ENCODE results near the gene LYZL6.

The LYZL6 gene, protein sequence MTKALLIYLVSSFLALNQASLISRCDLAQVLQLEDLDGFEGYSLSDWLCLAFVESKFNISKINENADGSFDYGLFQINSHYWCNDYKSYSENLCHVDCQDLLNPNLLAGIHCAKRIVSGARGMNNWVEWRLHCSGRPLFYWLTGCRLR

DNA sequence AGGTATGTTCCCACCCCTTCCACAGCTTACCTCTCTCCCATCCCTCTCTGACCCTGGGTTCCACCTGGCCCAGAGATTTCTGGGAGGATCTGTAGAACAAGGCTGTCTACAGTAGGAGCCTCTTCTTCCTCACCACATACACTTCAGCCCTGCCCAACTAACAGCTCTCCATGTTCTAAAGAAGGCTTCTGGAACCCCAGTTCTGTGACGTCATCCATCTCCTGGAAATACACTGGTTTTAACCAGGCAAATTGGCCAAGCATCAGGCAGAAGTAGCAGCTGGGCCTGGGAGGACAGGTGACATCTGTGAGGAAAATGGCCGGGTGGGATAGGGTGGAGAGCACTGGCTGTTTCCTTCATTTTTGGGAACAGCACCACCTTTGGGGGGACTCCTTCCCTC lies at the start of gene LYZL6:
LYZL6 (minus strand) TSS at position 177 of the 400 bp plus-strand sequence. CDS start 4,357 bp downstream, outside the sequence.
- DNase-seq (ENCODE audit: extremely low read depth, low read depth), result no peak
- TF ChIP-seq, protein P1, sequence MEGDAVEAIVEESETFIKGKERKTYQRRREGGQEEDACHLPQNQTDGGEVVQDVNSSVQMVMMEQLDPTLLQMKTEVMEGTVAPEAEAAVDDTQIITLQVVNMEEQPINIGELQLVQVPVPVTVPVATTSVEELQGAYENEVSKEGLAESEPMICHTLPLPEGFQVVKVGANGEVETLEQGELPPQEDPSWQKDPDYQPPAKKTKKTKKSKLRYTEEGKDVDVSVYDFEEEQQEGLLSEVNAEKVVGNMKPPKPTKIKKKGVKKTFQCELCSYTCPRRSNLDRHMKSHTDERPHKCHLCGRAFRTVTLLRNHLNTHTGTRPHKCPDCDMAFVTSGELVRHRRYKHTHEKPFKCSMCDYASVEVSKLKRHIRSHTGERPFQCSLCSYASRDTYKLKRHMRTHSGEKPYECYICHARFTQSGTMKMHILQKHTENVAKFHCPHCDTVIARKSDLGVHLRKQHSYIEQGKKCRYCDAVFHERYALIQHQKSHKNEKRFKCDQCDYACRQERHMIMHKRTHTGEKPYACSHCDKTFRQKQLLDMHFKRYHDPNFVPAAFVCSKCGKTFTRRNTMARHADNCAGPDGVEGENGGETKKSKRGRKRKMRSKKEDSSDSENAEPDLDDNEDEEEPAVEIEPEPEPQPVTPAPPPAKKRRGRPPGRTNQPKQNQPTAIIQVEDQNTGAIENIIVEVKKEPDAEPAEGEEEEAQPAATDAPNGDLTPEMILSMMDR (IDR thresholded peaks at IDR 0.05; ENCODE audit: low read depth, low read length), result no peak

DNA sequence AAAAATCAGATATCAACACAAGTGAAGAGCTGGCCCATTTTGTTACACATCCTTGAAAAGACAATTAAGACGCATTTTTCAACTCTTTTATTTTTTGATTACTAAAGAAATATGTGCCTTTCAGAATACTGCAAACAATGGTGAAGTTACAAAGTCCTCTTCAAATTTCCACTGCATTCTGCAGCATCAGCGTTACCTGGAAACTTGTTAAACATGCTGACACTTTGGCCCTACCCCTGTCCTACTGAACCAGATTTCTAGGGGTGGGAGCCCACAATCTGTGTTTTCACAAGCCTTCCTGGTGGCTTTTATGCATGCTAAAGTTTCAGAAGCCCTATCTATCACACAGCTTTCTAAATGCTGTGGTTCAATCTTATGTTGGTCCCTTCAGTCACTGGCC lies 47.6 kb upstream of the LYZL6 start:
- no peak for DNase-seq (ENCODE audit: extremely low read depth, low read depth)
- TF ChIP-seq, protein P1 (IDR thresholded peaks at IDR 0.05; ENCODE audit: low read depth, low read length), result no peak

DNA sequence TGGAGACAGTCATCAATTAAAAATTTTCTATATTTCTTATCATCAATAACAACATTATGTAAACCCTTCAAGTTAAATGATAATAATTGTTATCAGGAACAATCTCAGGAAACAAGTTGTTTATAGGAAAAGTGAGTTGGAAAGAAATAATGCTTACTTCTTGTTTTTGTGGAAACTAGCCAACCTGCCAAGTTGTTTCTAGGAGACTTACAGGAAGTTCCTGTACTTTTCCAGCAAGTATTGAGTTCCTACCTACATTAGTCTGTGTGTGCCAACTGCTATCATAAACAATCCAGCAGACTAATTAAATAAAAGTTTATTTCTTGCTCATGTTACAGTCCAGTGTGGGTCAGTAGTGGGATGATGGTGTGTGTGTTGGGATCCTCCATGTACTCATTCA lies 44.7 kb upstream of the LYZL6 start:
- TF ChIP-seq, protein P1 (IDR thresholded peaks at IDR 0.05; ENCODE audit: low read depth, low read length), result no peak
- no peak for DNase-seq (ENCODE audit: extremely low read depth, low read depth)

DNA sequence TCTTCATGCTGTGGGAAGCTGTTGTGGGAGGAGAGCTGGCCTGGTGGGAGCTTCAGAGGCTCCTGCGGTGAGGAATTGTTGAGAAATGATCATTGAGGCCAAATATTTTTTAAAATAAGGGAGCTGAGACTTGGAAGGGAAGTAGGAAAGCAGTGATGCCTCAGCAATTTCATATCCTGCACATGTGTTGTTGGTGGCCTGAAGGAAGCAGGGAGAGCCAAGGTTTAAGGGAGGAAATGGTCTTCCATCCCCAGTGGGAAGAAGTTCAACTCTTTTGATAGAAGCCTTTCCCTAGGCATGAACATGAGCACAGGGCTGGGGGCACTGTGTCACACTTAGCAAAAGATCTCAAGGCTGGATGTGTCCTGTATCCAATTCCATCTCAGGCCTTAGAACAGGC lies 43.1 kb upstream of the LYZL6 start, which contains the start of gene CCL14:
CCL14 (minus strand) TSS at position 87 of the 400 bp plus-strand sequence; CDS start at position 7, 80 bp downstream.
- no peak for DNase-seq (ENCODE audit: extremely low read depth, low read depth)
- TF ChIP-seq, protein P1 (IDR thresholded peaks at IDR 0.05; ENCODE audit: low read depth, low read length), result no peak

DNA sequence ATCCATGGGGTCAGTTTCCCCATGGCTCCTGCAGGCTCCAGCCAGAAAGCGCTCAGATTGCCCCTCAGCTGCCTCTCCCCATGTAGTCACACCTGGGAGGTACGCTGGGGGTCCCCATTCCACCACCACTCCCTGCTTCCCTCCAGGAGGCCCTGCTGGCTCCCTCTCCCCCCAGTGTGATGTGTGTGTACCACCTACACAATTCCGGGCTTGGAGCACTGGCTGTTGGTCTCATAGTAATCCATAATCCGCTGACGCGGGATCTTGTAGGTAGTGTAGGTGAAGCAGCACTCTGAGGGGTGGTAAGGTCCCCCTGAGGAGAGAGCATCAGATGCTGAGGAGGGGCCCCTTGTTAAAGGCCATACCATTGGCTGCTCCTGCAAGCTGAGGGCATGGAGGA lies 40.6 kb upstream of the LYZL6 start:
- TF ChIP-seq, protein P1 (IDR thresholded peaks at IDR 0.05; ENCODE audit: low read depth, low read length), result no peak
- DNase-seq (ENCODE audit: extremely low read depth, low read depth), result no peak

DNA sequence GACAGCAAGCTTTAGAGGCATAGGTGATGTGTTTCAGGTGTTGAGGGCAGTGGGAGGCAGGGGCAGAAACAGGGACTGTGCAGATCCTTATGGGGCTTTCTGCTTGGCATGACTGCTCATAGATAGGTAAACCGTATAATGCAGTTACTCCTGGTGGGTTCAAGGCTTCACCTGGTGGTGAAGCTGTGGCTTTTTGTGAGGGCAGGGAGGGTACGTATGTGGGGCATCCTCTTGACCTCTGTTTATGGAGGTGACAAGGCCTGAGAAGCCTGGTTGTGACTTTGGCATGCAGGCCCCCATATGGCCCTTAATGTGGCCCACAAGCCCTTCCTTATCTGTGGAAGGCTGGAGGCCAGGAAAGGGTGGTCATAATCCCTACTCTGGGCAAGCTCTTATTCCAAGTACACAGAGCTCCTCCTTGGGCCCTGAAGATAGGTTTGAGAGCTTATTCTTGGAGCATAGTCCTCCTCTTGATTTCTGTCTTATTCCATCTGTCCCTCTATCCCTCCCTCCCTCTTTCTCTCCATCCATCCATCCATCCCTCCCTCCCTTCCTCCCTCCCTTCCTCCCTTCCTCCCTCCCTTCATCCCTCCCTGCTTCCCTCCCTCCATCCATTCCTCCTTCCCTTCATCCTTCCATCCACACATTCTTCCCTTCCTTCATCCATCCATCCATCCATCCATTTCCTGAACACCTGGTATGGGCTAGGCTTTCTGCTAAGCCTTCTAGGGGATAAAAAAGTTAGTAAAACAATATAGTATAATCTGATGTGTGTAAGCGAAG lies 39.1 kb upstream of the LYZL6 start:
- no peak for DNase-seq (ENCODE audit: extremely low read depth, low read depth)
- TF ChIP-seq, protein P1 (IDR thresholded peaks at IDR 0.05; ENCODE audit: low read depth, low read length), result no peak

DNA sequence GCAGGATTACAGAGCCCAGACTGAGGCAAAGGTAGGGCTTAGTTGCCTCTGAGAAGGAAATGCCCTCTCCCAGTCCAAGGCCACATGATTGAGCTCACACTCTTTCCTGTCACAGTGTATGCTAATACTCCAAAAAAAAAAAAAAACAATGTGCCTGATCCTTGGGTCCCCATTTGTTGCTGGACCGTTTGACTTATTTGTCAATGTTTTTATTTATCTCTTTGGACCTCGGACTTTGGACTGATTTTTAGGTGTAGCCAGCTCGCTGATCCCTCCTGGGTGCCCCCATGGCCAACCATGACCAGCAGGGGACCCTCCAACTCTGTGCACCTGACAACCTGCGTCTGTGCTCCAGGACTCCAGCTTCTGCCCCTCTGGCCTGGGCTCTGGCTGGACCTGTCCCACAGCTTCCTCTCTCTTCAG lies 38.4 kb upstream of the LYZL6 start:
- TF ChIP-seq, protein P1 (IDR thresholded peaks at IDR 0.05; ENCODE audit: low read depth, low read length), result no peak
- no peak for DNase-seq (ENCODE audit: extremely low read depth, low read depth)

Measured in AG09319 (cell line).